CD14-positive monocyte (primary cell): Measurements from ENCODE around the gene BMP2K. TPM values are rescaled to one million over a fixed set of nuclear protein-coding genes. Genes with fewer than 3 reads are reported as not detected.

Experiments used
- DNase-seq, 3 donors: peaks; one replicate each; pipeline ENCODE4 v3.0.0-alpha.2; 2011 to 2022
- H2AFZ ChIP-seq: 2 replicates; pipeline ENCODE4 v1.6.0; 2012; ENCODE audit warnings: mild to moderate bottlenecking, low read depth, low read length, inconsistent platforms; ENCODE audit not compliant: insufficient read depth, poor library complexity, severe bottlenecking
- H3K27ac ChIP-seq, 2 donors: 1 replicate in 1 of 2; 2 replicates in 1 of 2; pipeline ENCODE4 v1.5.1; 2012 to 2013; ENCODE audit warnings: low read length in 2 of 2, control low read depth in 1 of 2, inconsistent platforms in 1 of 2, low read depth in 1 of 2, mild to moderate bottlenecking in 1 of 2
- H3K27me3 ChIP-seq, 2 donors: one replicate each; pipeline versions ENCODE4 v1.6.0 to v1.6.1; 2011 to 2013; ENCODE audit warnings: low read length in 2 of 2; ENCODE audit not compliant: control insufficient read depth in 2 of 2, insufficient read depth in 2 of 2
- H3K36me3 ChIP-seq, 2 donors: replicated peaks in 1 of 2; 1 replicate in 1 of 2; 2 replicates in 1 of 2; pipeline versions ENCODE4 v1.5.1 to v1.6.1; 2012 to 2013; ENCODE audit warnings: low read length in 2 of 2, control low read depth in 1 of 2, inconsistent platforms in 1 of 2, mild to moderate bottlenecking in 1 of 2; ENCODE audit not compliant: insufficient read depth in 2 of 2, control insufficient read depth in 1 of 2
- H3K4me1 ChIP-seq, 2 donors: 1 replicate in 1 of 2; 2 replicates in 1 of 2; pipeline versions ENCODE4 v1.5.1 to v1.6.1; 2012 to 2013; ENCODE audit warnings: low read length in 2 of 2, control low read depth in 1 of 2, inconsistent platforms in 1 of 2, mild to moderate bottlenecking in 1 of 2, moderate library complexity in 1 of 2; ENCODE audit not compliant: insufficient read depth in 2 of 2, control insufficient read depth in 1 of 2
- H3K4me2 ChIP-seq: replicated peaks from 2 replicates; pipeline ENCODE3; 2012; ENCODE audit warnings: low read length, moderate library complexity, mild to moderate bottlenecking; ENCODE audit not compliant: poor library complexity, severe bottlenecking; ENCODE audit errors: extremely low read depth
- H3K4me3 ChIP-seq, 3 experiments: fragments of 200-600 bp in 1 of 3; sonication (generic) in 1 of 3; replicated peaks in 1 of 3; 1 replicate in 2 of 3; 2 replicates in 1 of 3; pipeline ENCODE4 v1.5.1; 2011 to 2013; ENCODE audit warnings: low read length in 3 of 3, mild to moderate bottlenecking in 3 of 3, control low read depth in 2 of 3, low read depth in 2 of 3, inconsistent platforms in 1 of 3, moderate library complexity in 1 of 3
- H3K79me2 ChIP-seq: 2 replicates; pipeline ENCODE4 v1.6.0; 2012; ENCODE audit warnings: mild to moderate bottlenecking, control low read depth, inconsistent platforms, low read length, moderate library complexity; ENCODE audit not compliant: insufficient read depth
- H3K9ac ChIP-seq: 2 replicates; pipeline ENCODE4 v1.6.0; 2017; ENCODE audit warnings: low read length, mild to moderate bottlenecking; ENCODE audit not compliant: insufficient read depth, poor library complexity, severe bottlenecking
- H3K9me3 ChIP-seq, 2 donors: replicated peaks in 1 of 2; 1 replicate in 1 of 2; 2 replicates in 1 of 2; pipeline versions ENCODE4 v1.5.1 to v1.6.1; 2012 to 2013; ENCODE audit warnings: low read length in 2 of 2, control low read depth in 1 of 2; ENCODE audit not compliant: control insufficient read depth in 1 of 2, insufficient read depth in 1 of 2
- H4K20me1 ChIP-seq: 2 replicates; pipeline ENCODE4 v1.6.0; 2012; ENCODE audit warnings: mild to moderate bottlenecking, low read length, control low read depth, moderate library complexity; ENCODE audit not compliant: insufficient read depth
- H3K27ac Mint-ChIP-seq, 7 donors: one replicate each; pipeline ENCODE4 v1.8.0; 2020; ENCODE audit warnings: mild to moderate bottlenecking in 7 of 7, mixed read lengths in 7 of 7, moderate library complexity in 6 of 7, inconsistent platforms in 2 of 7
- H3K27me3 Mint-ChIP-seq, 3 donors: one replicate each; pipeline ENCODE4 v1.8.0; 2021 to 2022; ENCODE audit warnings: low read depth in 3 of 3, mild to moderate bottlenecking in 3 of 3, mixed read lengths in 3 of 3, moderate library complexity in 3 of 3, inconsistent platforms in 1 of 3
- H3K36me3 Mint-ChIP-seq, 2 donors: one replicate each; pipeline ENCODE4 v1.8.0; 2020; ENCODE audit warnings: mixed read lengths in 2 of 2, inconsistent platforms in 1 of 2, mild to moderate bottlenecking in 1 of 2
- H3K4me1 Mint-ChIP-seq: one replicate; pipeline ENCODE4 v1.8.0; 2020; ENCODE audit warnings: mild to moderate bottlenecking, mixed read lengths
- H3K4me3 Mint-ChIP-seq, 2 donors: one replicate each; pipeline ENCODE4 v1.8.0; 2020; ENCODE audit warnings: mild to moderate bottlenecking in 2 of 2, mixed read lengths in 2 of 2, moderate library complexity in 1 of 2
- H3K9me3 Mint-ChIP-seq, 7 donors: one replicate each; pipeline ENCODE4 v1.8.0; 2020 to 2022; ENCODE audit warnings: mixed read lengths in 7 of 7, mild to moderate bottlenecking in 6 of 7, moderate library complexity in 6 of 7, inconsistent platforms in 2 of 7
- WGBS: methylation state at CpG from one replicate; pipeline ENCODE4 v1.1.5; 2013; ENCODE audit warnings: missing lambda C conversion rate; ENCODE audit not compliant: insufficient coverage; 5-methylcytosine and 5-hydroxymethylcytosine counted together
- intact Hi-C, 2 donors: fragments of 100-400 bp; cut with micrococcal nuclease; formaldehyde crosslinking; loops; one replicate each; pipeline versions ENCODE4 v1.15.0 to v1.15.1; 2023
- polyA plus RNA-seq, 3 donors: library from polyadenylated mRNA; depleted of rRNA in 1 of 3; unstranded in 2 of 3; stranded (reverse) in 1 of 3; fragments of 300-500 nt in 2 of 3; fragments of >200 nt in 1 of 3; fragmentation: Illumina TruSeq in 2 of 3; gene quantifications; 1 replicate in 2 of 3; 2 replicates in 1 of 3; pipeline ENCODE4 v1.2.3, GENCODE V29; 2012 to 2021
- TF ChIP-seq, protein P1 (sequence below): fragments of 200-600 bp; IDR thresholded peaks from one replicate; pipeline ENCODE4 v1.8.0; 2022; ENCODE audit warnings: antibody characterized with exemption, mild to moderate bottlenecking

BMP2K gene
- polyA plus RNA-seq, 3 donors: 11.8 to 39.7 (median 21.6) TPM

DNA sequence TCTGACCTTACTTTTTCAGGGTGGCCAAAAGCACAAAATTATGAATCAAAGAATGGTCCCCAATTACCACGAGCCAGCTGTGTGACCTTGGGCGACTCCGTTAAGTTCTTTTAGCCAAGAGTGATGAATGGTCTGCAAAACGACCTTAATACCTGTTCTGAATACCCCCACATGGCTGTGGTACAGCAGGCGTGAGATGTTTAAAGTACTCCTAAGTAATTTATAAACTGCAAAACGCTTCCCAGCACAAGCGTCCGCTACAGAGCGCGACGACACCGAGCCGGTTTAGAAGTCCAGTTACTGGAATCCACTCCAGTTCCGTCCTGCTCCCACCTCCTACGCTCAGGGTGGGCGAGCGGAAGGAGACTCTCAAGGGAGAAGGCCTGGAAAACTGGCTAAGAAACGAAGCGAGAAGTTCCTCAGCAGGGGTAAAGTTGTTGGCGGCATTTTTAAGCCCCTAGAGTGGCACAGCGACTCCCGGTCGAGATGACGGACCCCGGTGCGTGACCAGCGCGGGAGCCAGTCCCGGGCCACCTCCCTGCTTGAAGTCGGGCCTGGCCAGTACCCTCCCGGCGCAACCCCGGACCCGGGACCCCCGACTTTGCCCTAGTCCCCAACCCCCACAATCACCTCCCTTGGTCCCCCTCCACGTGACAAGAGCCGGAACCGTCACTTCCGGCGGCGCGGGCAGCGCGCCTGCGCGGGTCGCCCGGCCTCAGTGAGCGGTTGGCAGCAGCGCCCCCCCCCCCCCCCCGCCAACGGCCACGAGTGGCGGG is 659 bp upstream of the BMP2K start:
- H3K27me3 ChIP-seq: no peaks in the 10 kb centered on the region
- Mint-ChIP-seq H3K4me1 (peaks cover 15% of the 10 kb centered on the region), H3K4me3 (peak overlapping the region; percentile 93 to 99), H3K36me3 (no peaks in the 10 kb centered on the region), H3K9me3 (no peaks in the 10 kb centered on the region), H3K27ac (peak overlapping the region; percentile 96 to 99 (median 98)), H3K27me3 (no peaks in the 10 kb centered on the region)
- peak; percentile 81 to 84 (median 83) for DNase-seq
- H3K27ac ChIP-seq: peak overlapping the region; percentile 98 to 99
- H2AFZ ChIP-seq: peak overlapping the region; percentile 98
- peaks cover 39% of the 10 kb centered on the region for H4K20me1 ChIP-seq
- peaks cover 23 to 48% of the 10 kb centered on the region in 2 donors for H3K4me1 ChIP-seq
- peak overlapping the region; percentile 94 for H3K9ac ChIP-seq
- H3K9me3 ChIP-seq: no peaks in the 10 kb centered on the region
- 0% methylated on average over 35 of the region's 54 CpGs for WGBS
- no peaks in the 10 kb centered on the region for H3K36me3 ChIP-seq
- H3K4me2 ChIP-seq: peak overlapping the region; percentile 88
- H3K79me2 ChIP-seq: peaks cover 47% of the 10 kb centered on the region
- TF ChIP-seq, protein P1, sequence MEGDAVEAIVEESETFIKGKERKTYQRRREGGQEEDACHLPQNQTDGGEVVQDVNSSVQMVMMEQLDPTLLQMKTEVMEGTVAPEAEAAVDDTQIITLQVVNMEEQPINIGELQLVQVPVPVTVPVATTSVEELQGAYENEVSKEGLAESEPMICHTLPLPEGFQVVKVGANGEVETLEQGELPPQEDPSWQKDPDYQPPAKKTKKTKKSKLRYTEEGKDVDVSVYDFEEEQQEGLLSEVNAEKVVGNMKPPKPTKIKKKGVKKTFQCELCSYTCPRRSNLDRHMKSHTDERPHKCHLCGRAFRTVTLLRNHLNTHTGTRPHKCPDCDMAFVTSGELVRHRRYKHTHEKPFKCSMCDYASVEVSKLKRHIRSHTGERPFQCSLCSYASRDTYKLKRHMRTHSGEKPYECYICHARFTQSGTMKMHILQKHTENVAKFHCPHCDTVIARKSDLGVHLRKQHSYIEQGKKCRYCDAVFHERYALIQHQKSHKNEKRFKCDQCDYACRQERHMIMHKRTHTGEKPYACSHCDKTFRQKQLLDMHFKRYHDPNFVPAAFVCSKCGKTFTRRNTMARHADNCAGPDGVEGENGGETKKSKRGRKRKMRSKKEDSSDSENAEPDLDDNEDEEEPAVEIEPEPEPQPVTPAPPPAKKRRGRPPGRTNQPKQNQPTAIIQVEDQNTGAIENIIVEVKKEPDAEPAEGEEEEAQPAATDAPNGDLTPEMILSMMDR: no peak
- intact Hi-C loops: loop anchor here (2.0 to 10.0 kb wide), 3 partner anchors 89 to 131 kb away; no protein-coding TSS in a partner anchor
- H3K4me3 ChIP-seq: peak overlapping the region; percentile 78 to 99 (median 90)

DNA sequence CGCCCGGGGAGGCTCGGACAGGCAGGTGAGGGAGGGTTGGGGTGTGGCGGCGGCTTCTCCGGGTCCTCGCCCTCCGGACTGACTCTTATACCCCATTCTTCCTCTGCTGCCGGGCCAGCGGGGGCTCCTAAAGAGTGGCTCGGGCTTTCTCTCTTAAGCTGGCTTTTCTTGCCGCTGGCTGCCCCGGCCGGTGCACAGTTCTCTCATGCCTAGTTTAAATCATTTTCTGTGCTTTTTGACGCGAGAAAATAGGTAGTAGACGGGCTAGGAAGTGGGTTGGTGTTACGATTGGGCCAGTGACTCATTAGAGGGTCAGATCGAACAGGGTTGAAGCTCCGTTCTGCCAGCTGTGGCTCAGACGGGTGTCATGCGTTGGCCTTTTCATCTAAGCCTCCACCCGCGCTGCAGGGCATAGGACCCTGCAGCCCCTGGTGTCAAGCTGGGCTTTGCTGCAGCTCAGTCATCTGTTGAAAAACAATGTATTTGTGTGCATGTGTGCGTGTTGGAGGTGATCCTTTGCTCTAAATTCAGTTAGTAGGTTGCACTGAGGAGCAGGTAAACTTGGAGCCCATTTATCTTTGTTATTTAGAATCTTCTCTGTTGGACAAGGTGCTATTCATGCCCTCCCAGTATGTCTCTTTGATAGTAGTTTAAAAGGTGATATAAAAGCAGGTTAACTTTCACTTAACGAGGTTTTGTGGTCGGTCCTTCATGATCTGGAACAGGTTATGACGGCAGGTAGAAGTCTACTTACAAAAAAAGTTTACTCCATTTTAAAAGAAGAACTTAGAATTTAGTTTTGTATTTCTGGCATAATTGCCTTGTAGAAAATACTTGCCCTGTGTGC is 802 bp downstream of the BMP2K start:
- H3K9ac ChIP-seq: peak overlapping the region; percentile 94
- H3K4me2 ChIP-seq: peak overlapping the region; percentile 88
- TF ChIP-seq, protein P1: no peak
- intact Hi-C loops: loop anchor here (10.0 kb wide), 2 partner anchors 88 to 132 kb away; no protein-coding TSS in a partner anchor
- H2AFZ ChIP-seq: peak overlapping the region; percentile 77
- H3K4me1 Mint-ChIP-seq: peaks cover 15% of the 10 kb centered on the region
- peaks cover 54% of the 10 kb centered on the region for H4K20me1 ChIP-seq
- H3K36me3 ChIP-seq: no peaks in the 10 kb centered on the region
- no peaks in the 10 kb centered on the region for H3K9me3 Mint-ChIP-seq
- no peak overlapping the region for H3K4me3 Mint-ChIP-seq
- H3K4me1 ChIP-seq: peaks cover 33 to 62% of the 10 kb centered on the region in 2 donors
- peak; percentile 74 to 81 (median 78) for DNase-seq
- peak overlapping the region; percentile 78 to 96 (median 90) for H3K4me3 ChIP-seq
- H3K9me3 ChIP-seq: no peaks in the 10 kb centered on the region
- no peaks in the 10 kb centered on the region for H3K27me3 ChIP-seq
- no peaks in the 10 kb centered on the region for H3K27me3 Mint-ChIP-seq
- peak overlapping the region; percentile 90 to 97 (median 96) for H3K27ac Mint-ChIP-seq
- no peaks in the 10 kb centered on the region for H3K36me3 Mint-ChIP-seq
- 0% methylated on average over 13 of the region's 28 CpGs for WGBS
- H3K27ac ChIP-seq: peak overlapping the region; percentile 81 to 99
- peaks cover 61% of the 10 kb centered on the region for H3K79me2 ChIP-seq
